Right atrium auricular region (tissue), 2 donors: Measurements from ENCODE around the gene RC3H2. TPM values are rescaled to one million over a fixed set of nuclear protein-coding genes. Genes with fewer than 3 reads are reported as not detected.

Experiments
- DNase-seq: peaks from one replicate; pipeline ENCODE4 v3.0.0-alpha.2; 2019; ENCODE audit warnings: low spot score
- H3K27ac ChIP-seq, 2 donors: fragments of 200-600 bp; sonication (generic); 1 replicate in 1 of 2; 2 replicates in 1 of 2; pipeline ENCODE4 v1.5.1; 2016 to 2019
- H3K27me3 ChIP-seq, 2 donors: fragments of 200-600 bp; sonication (generic); one replicate each; pipeline versions ENCODE4 v1.5.1 to v1.6.0; 2017 to 2019
- H3K36me3 ChIP-seq: fragments of 200-600 bp; sonication (generic); one replicate; pipeline ENCODE4 v1.5.1; 2016
- H3K4me1 ChIP-seq, 2 donors: fragments of 200-600 bp; sonication (generic); one replicate each; pipeline versions ENCODE4 v1.5.1 to v1.6.0; 2017 to 2019
- H3K4me3 ChIP-seq, 2 donors: fragments of 200-600 bp; sonication (generic); 1 replicate in 1 of 2; 2 replicates in 1 of 2; pipeline ENCODE4 v1.5.1; 2017 to 2019; ENCODE audit warnings: mild to moderate bottlenecking in 1 of 2, moderate library complexity in 1 of 2
- H3K9me3 ChIP-seq, 2 donors: fragments of 200-600 bp; sonication (generic); one replicate each; pipeline ENCODE4 v1.5.1; 2019
- CTCF ChIP-seq, 2 donors: fragments of 200-600 bp; sonication (generic); IDR thresholded peaks; one replicate each; pipeline ENCODE4 v1.5.1; 2019; ENCODE audit warnings: antibody characterized with exemption in 2 of 2
- total RNA-seq, 2 donors: library from RNA; depleted of rRNA; stranded (reverse); fragments of >200 nt; gene quantifications; one replicate each; pipeline ENCODE4 v1.1.0, GENCODE V29; 2016

The RC3H2 gene
- total RNA-seq, 2 donors from 2014 or later = 37.6 to 40.2 TPM

GRCh38 chr9:122822056-122822455 lies 83.1 kb downstream of the RC3H2 start:
- Histone ChIP-seq H3K4me1 (peaks cover 0 to 30% of the 10 kb centered on the region in 2 donors), H3K9me3 (no peaks in the 10 kb centered on the region), H3K27me3 (no peaks in the 10 kb centered on the region), H3K4me3 (no peak overlapping the region), H3K36me3 (peaks cover 19% of the 10 kb centered on the region), H3K27ac (peak overlapping the region in 1 of 2 donors; percentile 40)
- peak; percentile 26 for DNase-seq
- no peak for TF ChIP-seq CTCF (IDR thresholded peaks at IDR 0.05)

- peaks cover 19% of the 10 kb centered on the region for H3K36me3 ChIP-seq
- no peaks in the 10 kb centered on the region for H3K27me3 ChIP-seq
- H3K27ac ChIP-seq = peak overlapping the region in 1 of 2 donors; percentile 40
- peaks cover 0 to 24% of the 10 kb centered on the region in 2 donors for H3K4me1 ChIP-seq
- peak; percentile 58 for DNase-seq
- no peaks in the 10 kb centered on the region for H3K9me3 ChIP-seq
- no peak overlapping the region for H3K4me3 ChIP-seq
- TF ChIP-seq CTCF (IDR thresholded peaks at IDR 0.05) = no peak
These were observed 83.7 kb downstream of the RC3H2 start for GRCh38 chr9:122821278-122821943.

- DNase-seq = peak; percentile 51
- Histone ChIP-seq H3K4me1 (peaks cover 0 to 19% of the 10 kb centered on the region in 2 donors), H3K36me3 (peaks cover 19% of the 10 kb centered on the region), H3K27ac (peak overlapping the region in 1 of 2 donors; percentile 33), H3K9me3 (no peaks in the 10 kb centered on the region), H3K4me3 (no peak overlapping the region), H3K27me3 (no peaks in the 10 kb centered on the region)
- TF ChIP-seq CTCF (IDR thresholded peaks at IDR 0.05) = no peak
These were observed 84.7 kb downstream of the RC3H2 start for GRCh38 chr9:122820490-122820845.

GRCh38 chr9:122819791-122820489 lies 85.2 kb downstream of the RC3H2 start:
- H3K27ac ChIP-seq = peak overlapping the region in 1 of 2 donors; percentile 33
- DNase-seq = peak; percentile 36
- H3K27me3 ChIP-seq = no peaks in the 10 kb centered on the region
- no peaks in the 10 kb centered on the region for H3K9me3 ChIP-seq
- no peak overlapping the region for H3K4me3 ChIP-seq
- peaks cover 19% of the 10 kb centered on the region for H3K36me3 ChIP-seq
- peaks cover 0 to 16% of the 10 kb centered on the region in 2 donors for H3K4me1 ChIP-seq
- TF ChIP-seq CTCF (IDR thresholded peaks at IDR 0.05) = no peak

GRCh38 chr9:122819326-122819725 lies 85.8 kb downstream of the RC3H2 start:
- Histone ChIP-seq H3K36me3 (peaks cover 19% of the 10 kb centered on the region), H3K27ac (peak overlapping the region in 1 of 2 donors; percentile 41), H3K9me3 (no peaks in the 10 kb centered on the region), H3K27me3 (no peaks in the 10 kb centered on the region), H3K4me1 (peaks cover 0 to 14% of the 10 kb centered on the region in 2 donors), H3K4me3 (no peak overlapping the region)
- DNase-seq = peak; percentile 54
- TF ChIP-seq CTCF (IDR thresholded peaks at IDR 0.05) = no peak
